Activated CD4-positive, CD25-positive, alpha-beta regulatory T cell treated with anti-CD3 and anti-CD28 coated beads, Interleukin-2, amount 50 U/mL, for 16 hours (primary cell): ENCODE measurements around the gene SCN4A.
A peak's percentile ranks its signal among the peaks of the same experiment; 100 is the strongest.

Experiments
- DNase-seq: peaks from one replicate; pipeline ENCODE4 v3.0.0-alpha.2; 2020; ENCODE audit warnings: low read depth, low spot score

Gene SCN4A

DNA sequence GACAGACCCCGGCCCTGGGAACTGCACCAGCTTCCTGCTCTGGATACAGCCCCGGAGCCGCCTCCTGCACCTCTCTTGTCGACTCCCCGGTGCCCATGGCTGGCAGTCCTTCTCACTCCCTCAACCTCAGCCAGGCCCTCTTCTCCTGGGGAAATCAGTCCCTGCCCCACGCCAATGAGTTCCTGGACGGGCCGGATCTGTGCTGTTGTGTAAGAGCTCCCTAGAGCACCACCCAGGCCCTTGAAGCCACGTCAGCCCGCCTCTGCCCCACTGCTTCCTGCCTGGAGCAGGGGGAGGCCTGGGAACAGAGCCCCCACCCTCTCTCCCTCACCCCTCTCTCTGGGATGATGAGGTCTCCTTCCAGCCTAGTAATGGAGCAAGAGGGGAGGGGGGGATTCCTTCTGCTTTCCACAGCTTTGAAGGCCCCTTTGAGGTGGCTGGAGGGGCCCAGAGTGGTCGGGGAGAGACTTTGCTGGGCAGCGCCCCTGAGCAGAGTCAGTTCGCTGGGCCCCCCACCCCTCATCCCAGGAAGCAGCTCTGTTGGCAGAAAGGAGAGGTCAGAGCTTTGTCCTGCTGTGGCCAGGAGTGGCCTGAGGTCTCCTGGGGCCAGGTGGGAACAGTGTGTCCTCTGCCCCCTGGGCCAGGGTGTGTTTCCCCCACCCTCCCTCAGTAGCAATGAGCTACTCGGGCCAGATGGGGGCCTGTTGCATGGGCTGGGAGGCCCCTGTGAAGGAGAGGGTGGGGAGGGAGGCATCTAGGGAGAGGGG, 29.2 kb upstream of the SCN4A start:
- no peak for DNase-seq

DNA sequence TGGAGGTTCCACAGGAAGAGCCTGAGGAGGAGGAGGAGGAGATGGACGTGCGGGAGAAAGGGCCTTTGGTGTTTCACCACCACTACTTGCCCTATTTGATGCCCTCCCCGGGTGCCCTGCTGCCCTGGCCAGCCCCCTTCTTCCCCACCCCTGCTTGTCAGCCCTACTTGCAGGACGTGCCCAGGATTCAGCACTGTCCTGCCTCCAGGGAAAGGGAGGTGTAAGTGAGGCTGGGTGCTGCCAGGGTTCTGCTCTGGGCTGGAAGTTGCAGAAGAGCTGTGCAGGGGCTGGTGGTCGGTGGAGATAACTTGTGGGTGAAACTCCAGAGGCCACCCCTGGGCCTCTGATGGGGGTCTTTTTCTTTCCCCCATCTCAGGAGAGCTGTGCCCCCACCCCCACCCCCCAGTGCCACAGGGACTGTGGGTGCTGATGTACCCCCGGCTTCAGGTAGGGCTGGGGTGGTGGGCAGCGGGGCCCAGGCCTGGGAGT, 28.4 kb upstream of the SCN4A start:
- no peak for DNase-seq

DNA sequence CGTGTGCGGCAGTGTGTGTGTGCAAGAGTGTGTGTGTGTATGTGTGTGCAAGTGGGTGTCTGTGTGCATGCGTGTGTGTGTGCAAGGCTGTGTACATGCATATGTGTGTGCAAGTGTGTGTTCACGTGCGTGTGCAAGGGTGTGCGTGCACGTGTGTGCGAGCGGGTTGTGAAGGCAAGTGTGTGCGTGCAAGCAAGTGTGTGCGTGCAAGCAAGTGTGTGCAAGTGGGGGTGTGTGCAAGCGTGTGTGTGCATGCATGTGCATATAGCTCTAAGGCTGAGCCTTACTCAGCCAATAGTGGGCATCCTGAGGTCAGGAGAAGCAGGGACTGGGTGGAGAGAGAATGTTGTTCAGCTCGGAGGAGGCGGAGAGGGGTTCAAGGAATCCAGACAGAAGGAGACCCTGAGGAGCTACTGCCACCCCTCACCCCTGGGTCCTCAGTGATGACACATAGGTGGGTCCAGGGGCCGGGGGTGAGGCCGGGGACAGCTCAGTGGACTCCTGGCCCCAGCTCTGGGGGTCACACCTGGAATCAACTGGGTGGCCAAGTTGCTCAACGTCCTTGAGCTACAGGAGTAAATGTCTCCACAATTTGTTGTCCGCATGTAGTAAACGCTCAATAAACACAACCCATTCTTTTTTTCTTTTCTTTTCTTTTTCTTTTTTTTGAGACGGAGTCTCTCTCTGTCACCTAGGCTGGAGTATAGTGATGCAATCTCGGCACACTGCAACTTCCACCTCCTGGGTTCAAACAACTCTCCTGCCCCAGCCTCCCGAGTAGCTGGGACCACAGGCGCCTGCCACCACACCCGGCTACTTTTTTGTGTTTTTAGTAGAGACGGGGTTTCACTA, 27.2 kb upstream of the SCN4A start:
- no peak for DNase-seq

DNA sequence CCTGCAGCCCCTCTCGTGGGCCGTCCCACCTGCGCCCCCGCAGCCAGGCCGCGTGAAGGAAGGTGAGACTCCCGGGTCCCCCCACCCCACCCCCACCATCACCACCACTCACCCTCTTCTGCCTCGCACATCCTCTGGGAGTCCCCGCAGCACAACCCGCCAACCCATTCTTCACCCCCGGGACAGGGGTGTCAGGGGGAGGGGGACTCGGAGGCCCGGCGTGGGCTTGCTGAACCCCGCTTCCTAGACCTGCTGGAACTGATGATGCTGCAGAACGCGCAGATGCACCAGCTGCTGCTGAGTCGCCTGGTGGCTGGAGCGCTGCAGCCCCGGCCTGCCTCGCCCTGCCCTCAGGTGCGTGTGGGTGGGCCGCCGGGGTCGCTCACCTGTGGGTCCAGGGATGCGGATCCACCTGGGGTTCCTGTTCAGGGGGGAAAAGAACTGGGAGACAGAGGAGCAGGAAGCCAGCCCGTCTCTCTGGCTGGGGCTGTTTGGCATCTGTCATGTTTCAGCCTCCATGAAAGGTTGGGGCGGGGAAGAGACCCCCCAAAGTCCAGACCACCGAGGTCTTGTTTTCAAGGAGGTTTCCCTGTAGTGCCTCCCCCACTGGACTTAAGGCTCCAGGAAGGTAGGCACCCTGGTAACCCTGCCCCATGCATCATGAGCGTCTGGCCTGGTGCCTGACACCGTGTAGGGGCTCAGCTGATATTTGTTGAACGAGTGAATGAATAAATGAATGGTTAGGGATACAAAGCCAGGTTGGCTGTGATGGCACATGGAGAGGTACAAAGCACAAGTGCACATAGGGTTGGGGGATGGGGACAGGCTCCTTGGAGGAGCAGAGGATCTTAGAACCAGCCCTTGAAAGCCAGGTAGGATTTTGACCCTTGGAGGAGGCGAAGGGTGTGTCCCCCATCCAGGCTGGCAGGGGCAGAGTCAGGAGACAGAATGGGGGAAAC, 26.3 kb upstream of the SCN4A start:
- no peak for DNase-seq

DNA sequence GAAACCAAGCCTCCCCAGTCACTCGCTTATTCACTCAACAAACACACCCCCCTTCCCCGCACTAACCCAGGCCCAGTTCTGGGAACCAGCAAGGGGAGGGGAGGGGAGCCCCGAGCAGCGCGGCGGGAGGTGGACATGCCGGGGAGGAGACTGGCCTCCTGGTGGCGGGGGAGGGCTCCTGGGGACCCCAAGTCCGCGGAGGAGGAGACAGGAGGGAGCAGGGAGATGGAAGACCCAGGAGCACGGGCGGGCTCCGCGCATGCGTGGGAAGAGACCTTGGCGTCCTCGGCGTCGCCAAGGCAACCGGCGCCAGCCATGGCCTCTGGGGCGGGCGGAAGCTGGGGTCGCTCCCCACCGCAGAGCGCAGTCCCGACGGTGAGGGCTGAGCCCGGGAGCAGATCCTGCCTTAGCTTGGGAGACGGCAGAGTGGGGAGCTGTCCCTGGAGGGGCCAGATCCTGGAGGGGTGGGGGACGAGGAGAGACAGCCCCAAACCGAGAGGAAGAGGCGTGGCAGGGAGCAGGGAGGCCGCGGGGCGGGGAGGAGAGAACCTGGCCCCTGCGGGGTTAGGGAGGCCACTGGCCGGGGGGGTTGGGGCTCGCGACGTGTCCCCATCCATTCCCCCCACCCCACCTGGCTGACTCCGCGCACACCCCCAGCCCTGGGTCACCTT, 25.5 kb upstream of the SCN4A start, which contains the start of gene PRR29:
Gene PRR29 (plus strand): TSS at position 302 of the 671 bp plus-strand sequence. CDS start 14 bp downstream, at position 316.
- DNase-seq: peak; percentile 41

DNA sequence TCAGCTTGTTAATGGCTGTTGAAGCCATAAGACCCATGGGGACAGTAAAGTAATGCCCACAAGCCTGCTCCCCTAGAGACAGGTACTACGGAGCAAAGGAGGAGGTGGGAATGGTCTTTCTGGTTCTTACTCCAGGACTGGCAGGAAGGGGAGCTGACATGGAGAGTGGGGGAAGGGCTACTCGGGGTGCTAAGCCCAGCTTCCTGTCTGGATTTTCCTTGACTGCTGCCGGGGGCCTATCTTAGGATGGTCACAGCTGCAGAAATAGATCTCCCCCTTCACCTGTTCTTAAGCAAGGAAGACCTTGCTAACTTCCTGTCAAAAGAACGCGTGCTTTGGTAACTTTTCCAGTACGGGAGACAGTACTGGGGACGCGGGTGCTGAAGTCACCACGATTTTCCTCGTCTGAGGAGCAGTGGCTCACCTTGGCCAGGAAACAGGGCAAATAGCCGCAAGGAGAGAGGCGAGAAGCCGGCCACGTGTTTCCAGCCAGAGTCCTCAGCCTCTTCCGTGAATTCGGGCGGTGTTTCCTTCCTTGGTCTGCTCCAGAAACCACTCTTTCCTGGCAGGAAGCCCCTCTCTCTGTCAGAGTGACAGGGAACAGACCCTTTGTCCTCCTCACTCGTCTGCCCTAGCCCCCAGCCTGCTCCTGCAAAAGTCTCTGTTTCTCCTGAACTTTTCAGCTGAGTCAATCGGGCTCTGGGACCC, 24.8 kb upstream of the SCN4A start:
- DNase-seq: no peak

DNA sequence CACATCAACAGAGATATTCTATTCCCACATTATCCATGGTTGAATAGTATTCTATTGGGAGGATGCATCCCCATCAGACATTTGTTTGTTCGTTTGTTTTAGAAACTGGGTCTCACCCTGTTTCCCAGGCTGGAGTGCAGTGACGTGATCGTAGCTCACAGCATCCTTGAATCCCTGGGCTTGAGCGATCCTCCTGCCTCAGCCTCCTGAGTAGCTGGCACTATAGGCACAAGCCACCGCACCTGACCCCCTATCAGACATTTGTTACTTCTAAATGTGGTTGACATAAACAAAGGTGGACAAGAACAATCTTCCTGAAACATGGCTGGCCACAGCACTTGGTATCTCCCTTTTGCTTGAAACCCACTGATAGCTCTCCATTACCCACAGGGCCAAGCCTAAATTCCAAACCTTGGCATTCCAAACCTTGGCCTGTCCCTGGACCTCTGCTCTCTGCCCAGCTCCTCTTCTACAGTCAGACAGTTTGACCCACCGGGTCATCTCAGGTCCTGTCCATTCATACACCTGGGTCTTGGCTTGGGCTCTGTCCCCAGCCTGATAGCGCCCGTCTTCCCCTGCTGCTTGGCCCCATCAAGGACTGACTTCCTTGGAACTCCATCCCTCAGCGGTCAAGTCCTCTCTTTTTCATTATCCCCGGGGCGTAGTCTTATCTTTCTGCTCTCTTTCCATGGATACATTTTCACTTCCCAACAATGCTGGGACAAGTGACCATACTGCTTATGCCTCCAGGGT, 23.9 kb upstream of the SCN4A start:
- no peak for DNase-seq

DNA sequence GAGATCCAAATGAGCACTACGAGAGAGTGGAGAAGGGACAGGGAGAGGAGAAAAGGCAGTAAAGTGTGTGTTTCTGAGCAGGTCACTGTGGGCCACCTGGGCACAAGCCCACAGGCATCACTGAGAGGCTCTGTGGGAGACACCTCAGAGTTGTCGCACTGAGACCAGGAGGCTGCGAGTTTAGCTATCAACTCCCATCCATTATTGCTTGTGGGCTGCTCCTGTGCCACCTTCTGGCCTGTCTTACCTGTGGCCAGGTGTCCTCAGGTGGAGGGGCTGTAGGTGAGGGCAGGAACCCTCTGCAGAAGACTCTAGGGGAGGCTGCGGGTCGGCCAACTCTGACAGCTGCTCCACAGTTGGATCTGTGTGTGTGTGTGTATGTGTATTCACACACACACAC, 22.9 kb upstream of the SCN4A start:
- no peak for DNase-seq

DNA sequence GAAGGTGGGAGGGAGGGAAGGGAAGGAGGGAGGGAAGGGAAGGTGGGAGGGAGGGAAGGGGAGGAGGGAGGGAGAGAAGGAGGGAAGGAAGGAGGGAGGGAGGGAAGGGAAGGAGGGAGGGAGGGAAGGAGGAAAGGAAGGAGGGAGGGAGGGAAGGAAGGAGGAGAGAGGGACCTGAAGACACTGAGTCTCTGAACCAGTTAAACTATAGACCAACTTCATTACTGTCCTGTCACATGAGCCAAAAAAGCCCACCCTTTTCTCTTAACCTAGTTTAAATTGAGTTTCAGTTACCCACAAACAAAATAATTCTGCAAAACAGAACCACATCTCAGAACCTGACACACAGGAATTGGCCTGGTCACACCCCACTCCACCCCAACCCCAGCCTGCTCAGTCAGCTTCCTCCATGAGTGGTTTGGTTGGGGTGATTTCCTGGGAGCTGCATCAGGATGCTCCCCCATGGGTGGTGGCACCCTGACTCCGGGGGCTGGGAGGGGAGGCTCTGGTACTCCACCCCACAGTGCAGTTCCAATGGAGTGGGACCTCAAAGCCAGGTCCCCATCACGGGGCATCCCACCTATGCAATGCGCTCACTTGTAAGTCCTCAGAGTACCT, 20.8 kb upstream of the SCN4A start:
- DNase-seq: no peak

DNA sequence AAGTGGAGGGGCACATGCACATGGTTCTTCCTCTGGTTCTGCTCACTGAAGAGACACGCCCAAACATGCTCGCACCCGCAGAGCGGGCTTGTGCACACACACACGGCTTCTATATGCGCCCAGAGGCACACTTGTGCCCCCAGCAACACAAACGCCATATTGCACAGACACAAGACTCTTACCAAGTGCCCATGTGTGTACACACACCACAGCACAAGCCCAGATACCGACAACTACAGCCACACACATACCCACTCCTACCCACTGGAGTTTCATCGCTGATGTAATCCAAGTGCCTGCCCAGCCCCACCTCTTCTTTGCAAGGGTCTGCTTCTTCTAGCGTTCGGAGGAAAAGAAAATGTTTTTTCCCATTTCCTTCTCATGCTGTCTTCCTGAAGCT, 18.9 kb upstream of the SCN4A start:
- no peak for DNase-seq

DNA sequence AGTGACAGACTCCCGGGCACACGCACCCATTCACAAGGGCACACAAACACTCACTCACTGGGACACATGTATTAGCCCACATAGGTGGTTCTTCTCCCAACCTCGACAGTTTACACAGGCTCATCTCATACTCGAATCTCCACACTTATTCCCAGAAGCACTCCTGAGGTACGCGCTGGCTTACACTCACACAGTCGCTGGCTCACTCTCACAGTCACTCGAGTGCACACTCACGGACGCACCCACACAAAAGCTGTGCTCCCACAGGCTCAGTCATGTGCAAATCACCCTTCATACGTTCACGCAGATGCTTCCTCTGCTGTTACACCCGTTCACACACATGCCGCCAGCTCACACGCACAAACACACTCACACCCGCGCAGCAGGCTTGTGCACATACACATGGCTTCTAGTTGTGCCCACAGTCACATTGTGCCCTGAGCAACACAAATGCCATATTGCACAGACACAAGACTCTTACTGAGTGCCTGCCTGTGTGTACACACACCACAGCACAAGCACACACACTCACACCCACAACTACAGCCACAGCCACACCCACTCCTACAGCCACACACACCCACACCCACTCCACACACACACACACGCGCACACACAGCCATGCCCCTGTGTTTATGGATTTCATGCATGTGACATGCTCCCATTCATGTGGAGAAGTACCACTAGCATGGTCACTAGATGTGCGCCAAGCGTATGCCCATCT, 17.1 kb upstream of the SCN4A start:
- no peak for DNase-seq

DNA sequence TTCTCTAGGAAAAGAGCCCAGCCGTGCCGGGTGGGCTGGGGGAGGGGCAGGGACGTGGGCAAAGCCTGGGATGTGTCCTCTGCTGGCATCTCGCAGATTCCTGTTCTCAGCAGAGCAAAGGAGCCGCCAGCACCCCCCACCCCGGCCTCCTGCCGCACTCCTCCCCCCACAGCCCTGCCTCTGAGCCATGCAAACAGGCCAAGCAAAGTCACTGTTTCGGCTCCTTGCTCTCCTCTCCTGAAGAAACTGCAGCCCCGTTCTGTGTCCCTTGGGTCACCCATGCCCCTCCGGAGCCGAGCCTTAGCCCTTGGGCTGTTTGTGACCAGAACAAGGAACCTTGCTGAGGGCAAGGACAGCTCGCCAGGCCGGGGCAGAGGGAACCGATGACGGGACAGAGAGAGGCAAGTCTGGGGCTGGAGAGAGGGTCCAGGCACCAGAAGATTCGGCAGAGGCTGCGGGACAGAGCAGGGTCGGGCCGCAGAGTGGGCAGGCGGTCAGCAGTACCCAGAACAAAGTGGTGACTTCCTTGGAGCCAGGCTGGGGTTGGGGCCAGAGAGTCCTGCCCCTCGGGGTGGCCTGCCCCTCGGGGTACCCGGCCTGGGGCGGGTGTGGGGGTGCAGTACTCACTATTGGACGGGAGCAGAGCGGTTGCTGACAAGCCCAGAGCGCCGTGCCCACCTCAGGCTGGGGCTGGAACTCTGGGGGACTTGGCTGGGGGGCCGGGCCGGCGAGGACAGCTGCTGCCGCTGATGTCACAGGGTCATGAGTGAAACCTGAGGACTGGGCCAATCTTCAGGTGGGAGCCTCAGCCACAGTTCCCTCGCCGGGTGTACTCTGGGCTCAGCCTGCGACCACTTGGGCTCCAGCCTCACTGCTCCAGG, 16.3 kb upstream of the SCN4A start:
- no peak for DNase-seq

DNA sequence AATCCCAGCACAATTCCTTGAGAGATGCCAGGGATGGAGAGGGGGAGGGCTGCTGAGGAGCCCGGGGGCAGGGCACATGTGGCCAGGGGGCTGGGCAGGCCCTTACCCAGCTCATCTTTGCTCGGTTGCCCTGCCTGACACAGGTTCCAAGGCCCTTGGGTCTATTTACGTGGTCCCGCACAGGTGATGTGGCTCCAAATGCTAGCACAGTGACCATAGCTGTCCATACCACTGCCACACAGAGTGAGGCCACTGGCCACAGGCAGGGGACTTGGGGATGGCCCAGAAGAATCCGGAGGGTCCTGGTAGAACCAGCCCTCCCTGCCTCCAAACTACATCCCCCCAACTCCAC, 15.4 kb upstream of the SCN4A start:
- DNase-seq: no peak

DNA sequence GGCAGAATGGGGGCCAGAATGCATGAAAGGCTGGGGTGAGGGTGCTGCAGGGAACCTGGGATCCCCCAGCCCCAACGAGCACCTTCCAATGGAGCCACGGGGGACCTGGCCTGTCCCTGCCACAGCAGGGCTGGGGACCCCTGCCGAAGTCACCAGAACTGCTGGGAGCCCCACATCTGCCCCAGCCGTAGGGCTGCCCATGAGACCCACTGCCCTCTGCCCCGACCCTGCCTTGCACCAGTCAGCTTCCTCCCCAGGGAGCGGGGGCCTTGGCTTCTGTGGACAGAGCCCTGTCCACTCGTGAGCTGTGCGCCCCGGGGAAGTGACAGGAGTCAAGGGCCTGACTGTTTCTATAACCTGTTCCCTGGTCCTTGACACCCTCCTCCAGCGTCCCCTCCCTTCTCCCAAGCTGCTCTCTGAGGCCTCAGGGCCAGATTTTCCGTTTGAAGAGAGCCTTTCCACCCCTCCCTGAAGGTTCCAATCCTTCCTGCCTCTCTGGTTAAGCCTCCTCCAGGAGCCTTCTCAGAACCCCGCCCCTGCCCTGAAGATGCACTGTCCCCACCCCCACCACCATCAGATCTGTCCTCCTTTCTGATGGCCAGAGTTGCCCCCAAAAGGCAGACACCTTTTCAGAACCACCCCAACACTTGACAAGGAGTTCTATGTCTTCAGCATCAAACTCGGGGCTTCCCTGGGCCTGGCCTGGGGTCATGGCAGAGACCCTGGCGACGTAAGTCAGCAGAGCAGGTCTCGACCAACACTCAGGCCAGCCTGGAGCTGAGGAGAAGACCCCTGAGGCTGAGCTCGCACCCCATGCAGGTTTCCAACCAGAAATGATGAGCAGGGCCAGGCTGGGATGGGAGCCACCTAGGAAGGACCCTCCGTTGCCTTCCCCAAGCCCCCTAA, 14.8 kb upstream of the SCN4A start:
- DNase-seq: no peak

DNA sequence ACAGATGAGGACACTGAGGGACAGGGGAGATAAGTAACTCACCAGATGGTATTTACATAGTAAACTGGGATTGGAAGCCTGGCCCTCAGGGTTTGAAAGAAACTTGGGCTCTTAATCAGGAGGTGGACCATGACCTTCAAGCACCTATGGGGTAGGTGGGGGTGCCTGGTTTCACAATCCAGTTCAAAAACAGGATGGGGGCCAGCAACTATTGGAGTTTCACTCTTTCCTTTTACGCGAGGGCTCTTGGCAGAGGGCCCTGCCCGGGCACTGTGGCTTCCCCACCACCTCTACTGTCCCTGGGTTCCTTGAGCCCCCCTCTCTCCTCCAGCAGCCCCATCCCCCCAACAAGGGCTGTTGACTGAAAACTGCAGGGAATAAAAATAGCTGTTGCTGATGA, 14.1 kb upstream of the SCN4A start:
- no peak for DNase-seq

DNA sequence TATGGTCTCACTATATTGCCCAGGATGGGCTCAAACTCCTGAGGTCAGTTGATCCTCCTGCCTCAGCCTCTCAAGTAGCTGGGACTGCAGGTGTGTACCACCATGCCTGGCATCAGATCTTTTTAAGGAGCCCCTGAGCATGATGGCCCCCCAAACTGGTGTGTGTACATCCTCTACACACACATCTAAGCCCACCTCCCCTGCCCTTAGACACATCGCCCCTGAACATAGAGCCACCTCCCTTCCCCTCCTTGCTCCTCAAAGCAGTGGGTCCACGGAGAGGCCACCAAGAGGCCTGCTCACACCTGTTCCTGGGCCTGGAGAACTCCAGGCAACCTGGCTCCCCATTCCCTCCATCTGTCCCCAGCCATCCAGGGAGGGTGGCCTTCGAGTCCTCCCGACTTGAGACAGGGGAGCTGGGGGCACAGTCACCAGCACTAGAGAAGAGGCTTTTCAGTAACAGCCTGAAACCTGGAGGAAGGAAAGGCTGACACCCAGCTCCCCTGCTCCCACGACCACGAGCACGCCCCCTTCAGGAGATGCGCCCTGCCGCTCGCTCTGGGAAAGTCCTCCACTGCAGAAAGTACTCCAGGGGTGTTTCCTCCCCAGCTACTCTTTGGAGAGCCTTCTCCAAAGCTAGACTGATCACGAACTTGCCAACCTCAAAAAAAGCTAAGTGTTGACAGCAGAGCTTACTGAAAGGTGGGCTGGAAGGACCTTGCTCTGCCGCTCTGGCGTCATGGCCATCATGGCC, 12.8 kb upstream of the SCN4A start:
- no peak for DNase-seq
